Right renal pelvis (tissue), 4 donors: Measurements from ENCODE around the gene BOLA3. TPM values are rescaled to one million over a fixed set of nuclear protein-coding genes. Genes with fewer than 3 reads are reported as not detected.
"Not testable (repeated sequence)": the region's sequence is repeated elsewhere in the genome, so short reads cannot be mapped to it uniquely, and the experiment has no call there.

Experiments used
- DNase-seq, 4 donors: peaks; one replicate each; pipeline ENCODE4 v3.0.0-alpha.2; 2013; ENCODE audit warnings: low read depth in 4 of 4, low spot score in 3 of 4, missing footprints in 1 of 4
- polyA plus RNA-seq, 4 donors: library from polyadenylated mRNA; unstranded; fragments of 120-200 nt; gene quantifications; one replicate each; pipeline ENCODE4 v1.2.1, GENCODE V29; 2013; ENCODE audit not compliant: insufficient read length in 4 of 4

Gene BOLA3
- polyA plus RNA-seq, 4 donors, result 29.5 to 36.5 (median 32.5) TPM

DNA sequence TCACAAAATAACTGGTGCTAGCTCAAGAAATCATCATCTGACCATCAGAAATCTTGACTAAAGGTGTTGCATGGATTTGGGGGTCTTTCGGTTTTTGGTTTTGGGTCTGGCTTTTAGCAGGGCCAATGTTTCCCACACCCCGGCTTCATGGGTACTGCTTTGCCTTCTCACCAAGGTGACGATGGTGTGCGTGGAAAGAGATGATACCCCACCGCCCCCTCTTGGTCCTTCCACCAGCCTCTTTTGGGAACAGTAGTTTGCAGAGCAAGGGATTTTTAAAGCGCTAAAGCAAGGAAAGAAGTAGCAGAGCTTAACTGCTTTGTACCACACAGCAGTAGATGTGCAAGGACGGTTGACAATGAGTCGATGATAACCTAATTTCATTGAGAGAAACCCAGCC, 42.3 kb downstream of the BOLA3 start:
- no peak for DNase-seq

DNA sequence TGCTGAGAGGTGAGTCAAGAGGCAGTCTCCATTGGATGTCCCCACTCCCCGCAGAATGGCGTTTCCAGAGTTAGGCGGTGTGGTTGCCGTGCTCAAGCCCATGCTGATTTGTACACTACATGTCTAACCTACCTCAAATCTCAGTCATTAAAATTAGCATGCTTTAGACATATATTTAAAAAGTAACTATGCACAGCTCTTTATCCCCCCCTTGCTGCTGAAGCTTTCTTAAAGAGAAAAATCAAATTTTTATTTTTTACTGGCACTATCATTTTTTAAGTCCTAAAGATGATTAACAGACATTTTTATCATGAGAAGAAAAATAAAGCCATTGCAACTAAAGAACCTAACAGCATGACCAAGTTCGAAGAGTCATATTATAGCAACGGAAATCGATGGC, 42.9 kb downstream of the BOLA3 start:
- DNase-seq, result no peak

DNA sequence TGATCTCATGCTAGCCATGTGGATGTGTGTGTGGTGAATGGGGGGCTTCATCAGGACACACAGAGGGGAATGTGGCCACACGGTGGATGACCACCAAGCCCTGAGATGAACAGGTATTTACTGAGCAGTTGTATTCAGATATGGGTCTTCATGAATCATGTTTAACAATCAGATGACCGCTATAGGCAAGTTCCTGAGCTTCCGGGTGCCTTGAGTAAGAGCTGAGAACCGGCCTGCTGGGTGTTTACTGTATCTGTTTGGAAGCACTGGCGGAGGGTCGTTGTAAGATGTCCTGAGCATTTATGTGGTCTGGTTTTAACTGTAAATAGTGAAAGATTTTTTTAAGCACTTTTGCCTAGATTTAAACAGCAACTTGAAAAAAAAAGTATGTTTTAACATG, 43.9 kb downstream of the BOLA3 start:
- DNase-seq, result no peak

DNA sequence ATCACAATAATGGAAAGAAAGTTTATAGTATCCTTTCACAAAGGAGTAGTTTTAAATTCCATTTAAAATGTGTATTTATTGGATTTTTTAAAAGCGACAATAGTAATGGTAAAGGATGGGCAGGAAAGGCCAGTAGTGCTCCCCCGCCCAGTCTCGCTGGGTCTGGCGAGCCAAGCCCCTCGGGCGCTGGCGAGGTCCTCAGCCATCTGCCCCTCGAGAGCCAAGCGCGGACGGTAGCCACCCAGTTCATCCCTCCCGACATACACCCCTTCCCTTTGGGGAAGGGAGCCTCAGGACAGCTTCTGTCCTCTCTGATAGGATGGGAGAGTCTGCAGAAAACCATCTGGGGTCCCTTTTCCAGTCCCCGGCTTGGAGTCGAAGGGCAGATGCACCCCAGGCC, 45.2 kb downstream of the BOLA3 start:
- DNase-seq, result no peak

DNA sequence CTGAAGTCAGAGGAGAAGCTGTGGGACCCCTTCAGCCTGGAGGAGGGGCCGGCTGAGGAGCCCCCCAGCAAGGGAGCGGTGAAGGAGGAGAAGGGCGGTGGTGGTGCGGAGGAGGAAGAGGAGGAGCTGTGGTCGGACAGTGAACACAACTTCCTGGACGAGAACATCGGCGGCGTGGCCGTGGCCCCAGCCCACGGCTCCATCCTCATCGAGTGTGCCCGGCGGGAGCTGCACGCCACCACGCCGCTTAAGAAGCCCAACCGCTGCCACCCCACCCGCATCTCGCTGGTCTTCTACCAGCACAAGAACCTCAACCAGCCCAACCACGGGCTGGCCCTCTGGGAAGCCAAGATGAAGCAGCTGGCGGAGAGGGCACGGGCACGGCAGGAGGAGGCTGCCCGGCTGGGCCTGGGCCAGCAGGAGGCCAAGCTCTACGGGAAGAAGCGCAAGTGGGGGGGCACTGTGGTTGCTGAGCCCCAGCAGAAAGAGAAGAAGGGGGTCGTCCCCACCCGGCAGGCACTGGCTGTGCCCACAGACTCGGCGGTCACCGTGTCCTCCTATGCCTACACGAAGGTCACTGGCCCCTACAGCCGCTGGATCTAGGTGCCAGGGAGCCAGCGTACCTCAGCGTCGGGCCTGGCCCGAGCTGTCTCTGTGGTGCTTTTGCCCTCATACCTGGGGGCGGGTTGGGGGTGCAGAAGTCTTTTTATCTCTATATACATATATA, 46.0 kb downstream of the BOLA3 start:
- no peak for DNase-seq

DNA sequence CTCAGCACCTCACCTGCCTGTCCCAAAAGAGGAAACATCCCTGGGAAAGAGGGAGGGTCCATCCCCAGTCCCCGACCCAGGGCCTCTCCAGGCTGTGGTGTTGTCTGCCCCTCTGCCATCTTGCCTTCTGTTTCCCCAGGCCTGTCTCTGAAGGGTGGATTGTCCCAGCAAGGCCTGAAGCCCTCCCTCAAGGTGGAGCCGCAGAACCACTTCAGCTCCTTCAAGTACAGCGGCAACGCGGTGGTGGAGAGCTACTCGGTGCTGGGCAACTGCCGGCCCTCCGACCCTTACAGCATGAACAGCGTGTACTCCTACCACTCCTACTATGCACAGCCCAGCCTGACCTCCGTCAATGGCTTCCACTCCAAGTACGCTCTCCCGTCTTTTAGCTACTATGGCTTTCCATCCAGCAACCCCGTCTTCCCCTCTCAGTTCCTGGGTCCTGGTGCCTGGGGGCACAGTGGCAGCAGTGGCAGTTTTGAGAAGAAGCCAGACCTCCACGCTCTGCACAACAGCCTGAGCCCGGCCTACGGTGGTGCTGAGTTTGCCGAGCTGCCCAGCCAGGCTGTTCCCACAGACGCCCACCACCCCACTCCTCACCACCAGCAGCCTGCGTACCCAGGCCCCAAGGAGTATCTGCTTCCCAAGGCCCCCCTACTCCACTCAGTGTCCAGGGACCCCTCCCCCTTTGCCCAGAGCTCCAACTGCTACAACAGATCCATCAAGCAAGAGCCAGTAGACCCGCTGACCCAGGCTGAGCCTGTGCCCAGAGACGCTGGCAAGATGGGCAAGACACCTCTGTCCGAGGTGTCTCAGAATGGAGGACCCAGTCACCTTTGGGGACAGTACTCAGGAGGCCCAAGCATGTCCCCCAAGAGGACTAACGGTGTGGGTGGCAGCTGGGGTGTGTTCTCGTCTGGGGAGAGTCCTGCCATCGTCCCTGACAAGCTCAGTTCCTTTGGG, 47.2 kb downstream of the BOLA3 start:
- no peak for DNase-seq

DNA sequence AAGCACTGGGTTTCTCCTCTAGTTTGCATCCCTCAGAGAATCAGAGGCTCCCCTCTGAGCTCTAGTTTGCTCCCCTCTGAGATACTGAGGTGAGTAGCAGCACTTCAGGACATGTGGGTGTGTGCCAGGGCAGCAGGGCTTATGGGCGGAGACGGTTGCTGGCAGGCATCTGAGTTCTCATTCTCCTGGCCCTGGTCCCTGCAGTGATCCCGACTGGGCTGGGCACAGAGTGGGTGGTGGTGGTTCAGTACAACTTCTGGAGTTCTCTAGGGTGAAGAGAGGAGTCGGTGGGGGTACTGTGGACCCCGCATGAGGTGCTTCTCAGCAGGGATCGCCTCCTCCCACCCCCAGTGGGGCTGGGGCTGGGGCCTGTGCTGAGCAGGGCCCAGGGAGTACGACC, 47.9 kb downstream of the BOLA3 start:
- no peak for DNase-seq

DNA sequence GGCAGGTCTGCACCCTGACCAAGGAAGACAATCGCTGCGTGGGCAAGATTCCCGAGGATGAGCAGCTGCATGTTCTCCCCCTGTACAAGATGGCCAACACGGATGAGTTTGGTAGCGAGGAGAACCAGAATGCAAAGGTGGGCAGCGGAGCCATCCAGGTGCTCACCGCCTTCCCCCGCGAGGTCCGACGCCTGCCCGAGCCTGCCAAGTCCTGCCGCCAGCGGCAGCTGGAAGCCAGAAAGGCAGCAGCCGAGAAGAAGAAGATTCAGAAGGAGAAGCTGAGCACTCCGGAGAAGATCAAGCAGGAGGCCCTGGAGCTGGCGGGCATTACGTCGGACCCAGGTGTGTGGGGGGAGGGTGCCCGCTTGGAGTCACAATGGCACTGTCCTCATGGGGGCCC, 48.4 kb downstream of the BOLA3 start:
- DNase-seq, result no peak

DNA sequence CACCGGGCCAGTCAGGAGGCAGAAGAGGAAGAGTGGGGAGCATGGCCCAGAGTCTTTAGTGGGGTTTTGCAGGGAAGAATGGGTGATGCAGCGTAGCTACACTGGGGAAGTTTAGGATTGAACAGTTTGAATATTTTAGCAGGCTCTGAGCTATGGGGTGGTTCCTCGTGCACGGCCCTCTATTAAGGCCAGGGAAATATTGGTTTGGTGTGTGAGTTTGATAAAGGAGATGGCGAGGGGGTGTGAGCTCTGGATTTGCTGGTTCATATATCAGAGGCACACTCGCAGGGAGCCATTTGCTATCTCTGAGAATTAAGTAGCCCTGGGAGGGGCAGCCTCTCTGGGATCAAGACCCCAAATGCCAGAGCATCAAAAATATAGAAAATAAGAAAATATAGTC, 50.1 kb downstream of the BOLA3 start:
- no peak for DNase-seq

DNA sequence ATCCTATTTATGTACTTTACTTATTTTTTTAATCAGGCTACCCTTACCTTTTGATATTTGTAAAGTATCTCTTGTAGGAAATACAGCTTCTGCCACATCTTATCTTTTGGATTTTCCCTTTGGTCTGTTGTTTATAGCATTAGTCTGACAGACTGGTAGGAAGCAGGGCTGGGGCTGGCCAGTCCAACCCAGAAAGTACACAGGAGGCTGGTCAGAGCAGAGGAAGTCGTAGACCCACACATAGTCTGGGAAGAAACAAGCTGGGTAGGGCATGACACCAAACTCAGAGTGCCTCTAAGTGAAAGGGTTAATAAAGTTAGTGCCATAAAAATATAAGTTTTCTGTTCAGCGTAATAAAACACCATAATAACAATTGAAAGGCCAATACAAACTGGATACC, 51.7 kb downstream of the BOLA3 start:
- DNase-seq, result no peak

DNA sequence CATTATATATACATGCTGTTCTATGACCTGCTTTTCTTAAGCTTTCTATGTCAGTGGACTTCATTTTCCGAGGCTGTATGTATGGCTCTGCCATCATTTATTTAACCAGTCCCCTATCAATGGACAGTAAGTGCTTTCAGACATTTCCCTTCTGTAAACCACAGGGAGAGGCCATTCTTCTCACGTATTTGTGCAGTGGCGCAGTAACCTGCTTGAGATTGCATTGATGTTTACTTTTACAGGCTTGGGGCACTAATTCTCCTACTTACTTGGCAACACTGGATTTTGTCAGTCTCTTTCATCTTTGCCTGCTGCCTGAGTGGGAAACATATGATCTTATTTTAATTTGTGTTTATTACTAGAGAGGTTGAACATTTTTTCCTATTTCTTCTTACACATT, 52.1 kb downstream of the BOLA3 start:
- DNase-seq, result no peak

DNA sequence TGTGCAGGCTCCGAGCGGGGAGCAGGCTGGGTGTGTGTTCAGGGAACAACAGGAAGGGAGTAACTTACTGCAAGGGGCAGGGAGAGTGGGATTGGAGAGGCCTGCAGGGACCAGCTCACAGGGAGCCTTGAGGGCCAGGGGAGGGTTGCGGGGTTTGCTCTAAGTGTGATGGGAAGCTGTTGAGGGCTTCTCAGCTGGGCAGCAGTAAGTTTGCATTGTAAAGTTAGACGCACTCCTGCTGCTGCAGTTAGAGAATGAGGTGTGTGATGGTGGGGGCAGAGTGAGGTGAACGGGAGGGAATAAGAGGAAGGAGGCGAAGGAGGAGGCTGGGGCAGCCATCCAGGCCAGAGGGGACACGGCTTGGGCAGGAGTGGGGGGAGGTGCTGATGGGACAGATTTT, 53.4 kb downstream of the BOLA3 start:
- no peak for DNase-seq

DNA sequence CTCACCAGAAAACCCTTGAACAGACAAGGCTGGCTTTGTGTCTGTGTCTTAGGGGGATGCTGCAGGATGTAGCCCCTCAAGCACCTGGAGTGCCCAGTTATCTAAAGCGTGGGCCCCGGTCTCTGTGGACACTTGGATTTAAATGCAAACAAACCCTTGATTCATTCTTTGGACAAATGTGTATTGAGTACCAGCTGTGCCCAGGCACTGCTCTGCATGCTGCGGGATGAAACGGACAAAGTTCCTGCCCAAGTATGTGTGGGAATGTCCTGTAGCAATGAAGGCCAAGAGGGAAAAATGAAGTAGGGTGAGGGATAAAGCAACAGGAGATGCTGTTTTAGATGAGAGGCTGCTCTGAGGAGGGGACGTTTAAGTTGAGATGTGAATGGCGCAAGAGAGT, 53.9 kb downstream of the BOLA3 start:
- no peak for DNase-seq

DNA sequence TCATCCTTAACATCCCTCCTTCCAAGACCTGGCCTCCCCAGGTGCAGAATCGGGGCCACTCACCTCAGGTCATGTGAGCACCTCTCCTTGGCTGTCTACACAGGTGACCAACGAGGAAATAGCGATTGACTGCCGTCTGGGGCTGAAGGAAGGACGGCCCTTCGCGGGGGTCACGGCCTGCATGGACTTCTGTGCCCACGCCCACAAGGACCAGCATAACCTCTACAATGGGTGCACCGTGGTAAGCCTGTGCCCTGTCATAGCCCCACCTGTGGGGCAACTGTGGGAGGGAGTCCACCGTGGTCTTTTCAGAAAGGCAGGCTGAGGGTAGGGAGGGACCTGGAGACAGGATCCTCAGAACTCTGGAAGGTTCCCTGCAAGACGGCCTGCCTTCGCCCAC, 54.3 kb downstream of the BOLA3 start:
- DNase-seq, result no peak

DNA sequence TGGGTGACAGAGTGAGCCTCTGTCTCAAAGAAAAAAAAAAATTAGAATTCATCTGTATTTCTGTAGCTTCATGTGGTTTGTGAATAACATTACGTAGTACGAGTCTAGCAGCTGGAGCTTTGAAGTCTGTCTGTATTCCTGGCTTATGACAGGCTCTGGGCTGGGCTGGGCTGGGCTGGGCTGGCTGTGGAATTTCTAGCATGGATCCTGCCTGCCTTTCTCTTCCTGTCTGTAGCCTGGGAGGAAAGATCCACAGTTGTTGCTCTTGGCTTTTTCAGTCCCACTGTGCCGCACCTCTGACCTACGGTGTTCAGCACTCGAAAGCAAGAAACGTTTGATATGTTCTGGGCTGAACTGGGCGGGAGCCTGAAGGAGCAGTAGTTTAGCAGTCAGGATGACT, 55.4 kb downstream of the BOLA3 start:
- DNase-seq, result no peak

DNA sequence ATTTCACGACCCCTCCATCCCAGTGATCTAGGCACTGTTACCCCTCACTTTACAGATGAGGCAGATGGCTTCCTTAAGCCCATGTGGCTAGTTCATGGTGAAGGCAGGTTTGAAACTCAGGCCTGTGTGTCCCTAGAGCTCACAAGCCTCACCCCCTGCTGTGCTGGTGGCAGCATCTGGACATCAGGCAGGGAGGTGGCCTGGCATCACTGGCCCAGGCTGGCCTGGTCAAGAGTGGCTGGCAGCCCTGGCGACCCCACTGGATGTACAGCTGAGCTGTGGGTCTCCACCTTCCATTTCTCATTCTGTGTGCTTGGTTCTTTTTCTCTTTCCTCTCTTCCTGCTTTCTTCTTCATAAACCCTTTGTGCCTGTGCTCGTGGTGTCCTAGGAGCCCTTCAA, 56.3 kb downstream of the BOLA3 start:
- DNase-seq, result no peak

DNA sequence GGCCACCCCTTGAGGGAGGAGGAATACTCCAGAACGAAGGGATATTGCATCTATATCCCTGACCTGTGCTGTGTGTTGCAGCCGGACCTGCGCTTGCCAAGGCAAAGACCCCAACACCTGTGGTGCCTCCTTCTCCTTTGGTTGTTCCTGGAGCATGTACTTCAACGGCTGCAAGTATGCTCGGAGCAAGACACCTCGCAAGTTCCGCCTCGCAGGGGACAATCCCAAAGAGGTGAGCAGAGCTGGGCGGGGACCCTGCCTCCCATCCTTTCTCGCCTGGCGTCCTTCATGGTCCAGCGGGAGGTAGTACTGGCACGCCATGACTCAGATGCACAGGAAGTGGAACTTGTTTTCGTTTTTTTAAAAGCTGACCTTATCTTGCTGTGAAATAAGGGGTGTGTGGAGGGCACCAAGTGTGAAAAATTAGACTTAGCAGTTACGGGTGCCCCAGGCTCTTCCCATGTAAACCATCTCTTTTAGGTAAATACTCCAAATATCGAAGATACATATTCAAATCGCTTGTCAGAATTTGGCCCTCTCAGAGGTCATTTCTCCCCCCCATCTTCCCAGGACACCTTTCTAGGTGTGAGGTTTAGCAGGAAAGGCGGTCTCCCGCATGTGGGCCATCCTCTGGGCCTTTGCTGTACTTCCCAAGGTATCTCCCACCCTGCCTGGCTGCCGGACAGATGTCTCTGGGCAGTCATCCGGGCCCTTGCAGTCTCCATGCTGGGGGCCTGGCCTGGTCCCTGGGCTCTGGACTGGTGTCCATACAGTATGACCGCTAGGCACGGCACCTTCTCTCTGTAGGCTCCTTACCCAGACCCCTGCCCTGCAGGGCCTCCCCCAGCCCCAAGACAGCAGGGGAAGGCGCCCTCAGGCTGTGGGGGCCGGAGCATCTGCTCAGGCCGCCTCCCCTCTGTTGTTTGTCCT, 57.6 kb downstream of the BOLA3 start:
- DNase-seq, result no peak

DNA sequence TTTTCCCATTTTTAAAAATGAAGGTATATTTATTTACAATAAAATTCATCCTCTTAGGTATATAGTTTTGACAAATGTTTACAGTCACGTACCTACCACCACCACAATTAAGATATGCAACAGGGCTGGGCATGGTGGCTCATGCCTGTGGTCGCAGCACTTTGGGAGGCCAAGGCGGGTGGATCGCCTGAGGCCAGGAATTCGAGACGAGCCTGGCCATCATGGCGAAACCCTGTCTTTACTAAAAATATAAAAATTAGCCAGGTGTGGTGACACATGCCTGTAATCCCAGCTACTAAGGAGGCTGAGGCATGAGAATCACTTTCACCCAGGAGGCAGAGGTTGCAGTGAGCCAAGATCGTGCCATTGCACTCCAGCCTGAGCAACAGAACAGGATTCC, 59.0 kb downstream of the BOLA3 start:
- DNase-seq, result not testable (repeated sequence)

DNA sequence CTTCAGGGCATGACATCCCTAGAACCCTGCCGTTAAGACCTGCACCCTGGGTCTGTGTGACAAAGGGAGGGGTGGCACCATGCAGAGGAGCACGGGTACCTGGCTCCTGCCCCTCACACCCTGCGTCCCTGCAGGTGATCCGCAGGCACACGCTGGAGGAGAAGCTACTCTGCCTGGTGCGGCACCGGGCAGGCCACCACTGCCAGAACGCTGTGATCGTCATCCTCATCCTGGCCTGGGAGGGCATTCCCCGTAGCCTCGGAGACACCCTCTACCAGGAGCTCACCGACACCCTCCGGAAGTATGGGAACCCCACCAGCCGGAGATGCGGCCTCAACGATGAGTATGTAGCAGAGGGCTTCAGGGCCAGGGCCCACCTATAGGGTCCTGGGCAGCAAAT, 60.0 kb downstream of the BOLA3 start:
- no peak for DNase-seq

DNA sequence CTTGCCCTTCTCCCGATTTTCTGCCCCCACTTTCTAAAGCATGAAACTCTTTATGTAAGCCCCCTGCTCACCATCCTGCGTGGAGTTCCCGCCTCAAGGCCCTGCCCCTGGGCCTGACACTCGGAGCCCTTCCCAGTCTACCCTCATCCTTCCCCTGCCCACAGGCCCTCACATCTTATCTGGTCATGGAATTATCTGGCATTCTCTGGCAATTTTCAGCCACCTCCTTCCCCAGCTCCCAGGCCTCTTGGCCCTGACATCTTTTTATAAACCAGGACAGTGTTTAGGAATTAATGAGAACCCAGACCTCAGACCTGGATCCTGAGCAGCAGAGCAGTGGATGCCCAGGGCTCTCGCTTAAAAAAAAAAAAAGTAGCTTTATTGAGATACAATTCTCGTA, 61.7 kb downstream of the BOLA3 start:
- DNase-seq, result no peak
